Esophagus squamous epithelium (tissue), 5 donors: ENCODE measurements around the gene CRADD. TPM values are rescaled to one million over a fixed set of nuclear protein-coding genes. Genes with fewer than 3 reads are reported as not detected.
"Not testable (repeated sequence)": the region's sequence is repeated elsewhere in the genome, so short reads cannot be mapped to it uniquely, and the experiment has no call there.

Experiments used
- DNase-seq: peaks from one replicate; lab custom pipeline; 2025; lab: John Stamatoyannopoulos, UW
- H3K27ac ChIP-seq, 4 donors: fragments of 200-600 bp; sonication (generic); one replicate each; pipeline ENCODE4 v1.5.1; 2016 to 2019; ENCODE audit warnings: mild to moderate bottlenecking in 1 of 4
- H3K27me3 ChIP-seq, 4 donors: fragments of 200-600 bp; sonication (generic); 1 replicate in 3 of 4; 2 replicates in 1 of 4; pipeline versions ENCODE4 v1.5.1 to v1.6.0; 2017 to 2021; ENCODE audit warnings: antibody characterized with exemption in 1 of 4
- H3K36me3 ChIP-seq, 3 donors: fragments of 200-600 bp; sonication (generic); one replicate each; pipeline ENCODE4 v1.5.1; 2016 to 2019
- H3K4me1 ChIP-seq, 3 donors: fragments of 200-600 bp; sonication (generic); one replicate each; pipeline ENCODE4 v1.5.1; 2017 to 2019
- H3K4me3 ChIP-seq, 4 donors: fragments of 200-600 bp; sonication (generic); 1 replicate in 3 of 4; 2 replicates in 1 of 4; pipeline ENCODE4 v1.5.1; 2016 to 2019; ENCODE audit warnings: mild to moderate bottlenecking in 2 of 4, moderate library complexity in 1 of 4
- H3K9me3 ChIP-seq, 3 donors: fragments of 200-600 bp; sonication (generic); one replicate each; pipeline ENCODE4 v1.5.1; 2016 to 2019
- POLR2A ChIP-seq, 4 donors: fragments of 450-650 bp; IDR thresholded peaks; one replicate each; pipeline ENCODE4 v1.6.1; 2017; ENCODE audit warnings: antibody characterized with exemption in 4 of 4, mild to moderate bottlenecking in 4 of 4, moderate library complexity in 3 of 4
- WGBS, 2 donors: methylation state at CpG; one replicate each; pipeline ENCODE4 v1.1.5; 2018; 5-methylcytosine and 5-hydroxymethylcytosine counted together
- intact Hi-C: fragments of 100-400 bp; cut with DNase I; formaldehyde crosslinking; loops from one replicate; pipeline ENCODE4 v1.15.0; 2022
- total RNA-seq, 4 donors: library from RNA; depleted of rRNA; stranded (reverse); fragments of >200 nt; gene quantifications; one replicate each; pipeline ENCODE4 v1.1.0, GENCODE V29; 2016
- TF ChIP-seq, protein P1 (sequence below), 6 experiments: fragments of 450-650 bp in 4 of 6; fragments of 200-600 bp in 2 of 6; sonication (generic) in 2 of 6; IDR thresholded peaks; one replicate each; pipeline ENCODE4 v1.5.1; 2016 to 2019; ENCODE audit warnings: antibody characterized with exemption in 6 of 6, mild to moderate bottlenecking in 4 of 6, moderate library complexity in 4 of 6
- donor health status: DM: yes; HTN: yes; CAD: no.

Gene CRADD
- total RNA-seq, 4 donors from 2014 or later, result 20.2 to 22.9 (median 21.7) TPM

DNA sequence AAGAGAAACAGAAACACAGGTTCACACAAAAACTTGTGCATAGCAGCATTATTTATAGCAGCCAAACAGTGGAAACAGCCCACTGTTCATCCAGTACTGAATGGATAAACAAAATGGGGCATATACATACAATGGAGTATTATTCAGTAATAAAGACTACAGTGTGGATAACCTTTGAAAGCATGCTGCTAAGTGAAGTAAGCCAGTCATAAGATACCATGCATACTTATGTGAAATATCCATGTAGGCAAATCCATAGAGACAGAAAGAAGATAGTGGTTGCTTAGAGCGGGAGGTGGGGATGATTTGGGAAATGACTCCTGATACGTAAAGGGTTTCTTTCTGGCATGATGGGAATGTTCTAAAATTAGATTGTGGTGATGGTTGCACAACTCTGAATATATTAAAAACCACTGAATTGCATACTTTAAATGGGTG is 99.4 kb downstream of the CRADD start:
- Histone ChIP-seq H3K27me3 (no peaks in the 10 kb centered on the region), H3K36me3 (no peaks in the 10 kb centered on the region), H3K9me3 (no peaks in the 10 kb centered on the region), H3K27ac (peak overlapping the region in 3 of 4 donors; percentile 53 to 80 (median 77)), H3K4me3 (no peak overlapping the region), H3K4me1 (peaks cover 0 to 27% (median 7%) of the 10 kb centered on the region in 3 donors)
- WGBS, 2 donors, result 78 to 81% methylated on average over 2 of the region's 2 CpGs
- TF ChIP-seq POLR2A (IDR thresholded peaks at IDR 0.05), result no peak
- TF ChIP-seq, protein P1, sequence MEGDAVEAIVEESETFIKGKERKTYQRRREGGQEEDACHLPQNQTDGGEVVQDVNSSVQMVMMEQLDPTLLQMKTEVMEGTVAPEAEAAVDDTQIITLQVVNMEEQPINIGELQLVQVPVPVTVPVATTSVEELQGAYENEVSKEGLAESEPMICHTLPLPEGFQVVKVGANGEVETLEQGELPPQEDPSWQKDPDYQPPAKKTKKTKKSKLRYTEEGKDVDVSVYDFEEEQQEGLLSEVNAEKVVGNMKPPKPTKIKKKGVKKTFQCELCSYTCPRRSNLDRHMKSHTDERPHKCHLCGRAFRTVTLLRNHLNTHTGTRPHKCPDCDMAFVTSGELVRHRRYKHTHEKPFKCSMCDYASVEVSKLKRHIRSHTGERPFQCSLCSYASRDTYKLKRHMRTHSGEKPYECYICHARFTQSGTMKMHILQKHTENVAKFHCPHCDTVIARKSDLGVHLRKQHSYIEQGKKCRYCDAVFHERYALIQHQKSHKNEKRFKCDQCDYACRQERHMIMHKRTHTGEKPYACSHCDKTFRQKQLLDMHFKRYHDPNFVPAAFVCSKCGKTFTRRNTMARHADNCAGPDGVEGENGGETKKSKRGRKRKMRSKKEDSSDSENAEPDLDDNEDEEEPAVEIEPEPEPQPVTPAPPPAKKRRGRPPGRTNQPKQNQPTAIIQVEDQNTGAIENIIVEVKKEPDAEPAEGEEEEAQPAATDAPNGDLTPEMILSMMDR (IDR thresholded peaks at IDR 0.05), result no peak
- no peak for DNase-seq
- intact Hi-C loops, result no loop called here

DNA sequence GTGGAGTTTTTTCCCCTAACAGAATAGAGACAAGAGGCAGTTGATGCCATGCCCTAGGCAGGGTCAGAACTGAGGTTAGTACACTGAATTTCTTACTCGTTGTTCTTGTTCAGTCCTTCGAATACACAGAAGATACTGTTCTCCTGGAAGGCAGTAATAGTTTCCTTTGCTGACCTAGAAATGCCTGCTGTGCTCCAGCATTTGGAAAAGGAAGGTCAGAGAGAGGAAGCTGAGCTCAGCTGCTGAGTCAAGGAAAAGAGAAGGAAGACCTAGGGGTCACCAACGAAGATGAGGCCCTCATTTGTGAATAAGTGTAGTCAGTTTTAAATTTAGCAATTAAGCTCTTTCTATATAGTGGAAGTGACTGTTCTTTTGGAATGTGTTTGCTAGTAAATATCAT is 100.1 kb downstream of the CRADD start:
- peaks cover 0 to 27% (median 7%) of the 10 kb centered on the region in 3 donors for H3K4me1 ChIP-seq
- no peak overlapping the region for H3K4me3 ChIP-seq
- TF ChIP-seq POLR2A (IDR thresholded peaks at IDR 0.05), result no peak
- TF ChIP-seq, protein P1 (IDR thresholded peaks at IDR 0.05), result no peak
- no peaks in the 10 kb centered on the region for H3K36me3 ChIP-seq
- intact Hi-C loops, result no loop called here
- peak overlapping the region; percentile 51 to 80 (median 65) for H3K27ac ChIP-seq
- no peak for DNase-seq
- no peaks in the 10 kb centered on the region for H3K27me3 ChIP-seq
- no peaks in the 10 kb centered on the region for H3K9me3 ChIP-seq
- WGBS, 2 donors, result 35 to 52% methylated on average over 3 of the region's 3 CpGs

DNA sequence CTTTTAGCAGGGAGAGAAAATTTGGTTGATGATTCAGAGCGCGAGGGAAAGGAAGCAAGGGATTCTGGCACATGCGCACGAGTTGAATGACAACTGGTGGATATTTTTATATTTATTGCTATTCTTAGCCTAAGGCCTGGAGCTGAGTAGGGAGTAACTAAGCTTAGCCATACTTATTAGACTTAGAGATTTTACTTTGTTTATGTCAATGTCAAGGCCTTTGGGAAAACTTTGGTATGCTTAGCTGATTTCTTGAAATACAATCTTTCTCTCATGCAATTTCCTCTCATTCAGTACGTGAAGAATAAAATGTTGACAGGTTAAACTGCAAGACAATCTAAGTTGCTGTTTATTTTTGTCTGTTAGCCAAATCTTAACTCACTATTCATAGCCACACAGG is 101.1 kb downstream of the CRADD start:
- peaks cover 0 to 27% (median 7%) of the 10 kb centered on the region in 3 donors for H3K4me1 ChIP-seq
- intact Hi-C loops, result no loop called here
- H3K4me3 ChIP-seq, result no peak overlapping the region
- H3K27me3 ChIP-seq, result no peaks in the 10 kb centered on the region
- H3K27ac ChIP-seq, result peak overlapping the region; percentile 51 to 80 (median 65)
- 11 to 33% methylated on average over 5 of the region's 5 CpGs for WGBS, 2 donors
- DNase-seq, result no peak
- TF ChIP-seq, protein P1 (IDR thresholded peaks at IDR 0.05), result no peak
- TF ChIP-seq POLR2A (IDR thresholded peaks at IDR 0.05), result no peak
- no peaks in the 10 kb centered on the region for H3K36me3 ChIP-seq
- no peaks in the 10 kb centered on the region for H3K9me3 ChIP-seq

DNA sequence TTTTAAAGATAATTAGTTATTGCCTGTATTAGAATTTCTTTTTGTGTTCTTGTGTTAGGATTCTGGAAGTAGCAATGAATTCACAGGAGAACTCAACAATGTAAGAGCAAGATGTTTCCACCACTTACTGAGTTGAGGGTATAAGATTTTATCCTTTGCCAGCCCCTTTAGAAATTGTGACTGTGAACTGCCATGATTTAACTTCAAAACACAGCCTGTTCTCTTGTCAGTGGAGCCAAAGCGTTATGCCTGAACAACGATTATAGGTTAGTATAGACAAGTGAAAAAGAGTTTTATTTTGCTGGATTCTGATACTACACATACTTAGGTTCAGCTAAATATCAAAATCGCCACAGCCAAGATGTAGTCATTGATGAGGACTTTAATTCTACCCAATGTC is 101.6 kb downstream of the CRADD start:
- H3K36me3 ChIP-seq, result no peaks in the 10 kb centered on the region
- H3K27ac ChIP-seq, result peak overlapping the region in 3 of 4 donors; percentile 77 to 80 (median 77)
- no peaks in the 10 kb centered on the region for H3K27me3 ChIP-seq
- no peak for DNase-seq
- no peaks in the 10 kb centered on the region for H3K9me3 ChIP-seq
- 65 to 67% methylated on average over 3 of the region's 3 CpGs for WGBS, 2 donors
- TF ChIP-seq, protein P1 (IDR thresholded peaks at IDR 0.05), result no peak
- TF ChIP-seq POLR2A (IDR thresholded peaks at IDR 0.05), result no peak
- no peak overlapping the region for H3K4me3 ChIP-seq
- H3K4me1 ChIP-seq, result peaks cover 0 to 31% (median 10%) of the 10 kb centered on the region in 3 donors
- intact Hi-C loops, result no loop called here

DNA sequence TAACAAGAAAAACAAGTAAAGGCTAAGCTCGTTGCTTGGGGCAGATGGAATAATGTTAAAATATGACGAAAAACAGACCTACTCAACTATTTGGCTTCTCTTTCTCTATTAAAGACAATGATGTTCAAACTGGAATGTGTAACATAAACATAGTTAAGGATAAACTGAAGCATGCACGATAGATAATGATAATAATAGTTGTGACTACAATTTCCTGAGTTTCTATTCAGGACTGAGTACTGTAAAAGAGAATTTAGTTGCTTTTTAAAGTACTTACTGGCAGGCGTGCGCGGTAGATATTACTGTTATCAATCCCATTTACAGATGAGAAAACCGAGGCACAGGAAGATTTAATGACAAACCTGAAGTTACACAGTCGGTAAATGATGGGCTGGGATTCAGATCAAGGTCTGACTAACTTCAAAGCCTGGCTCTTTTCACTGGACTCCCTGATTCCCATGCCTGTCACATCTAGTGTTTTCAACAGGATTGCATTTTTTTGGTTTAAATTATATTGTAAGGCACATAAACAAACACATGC is 103.0 kb downstream of the CRADD start:
- DNase-seq, result no peak
- no peak for TF ChIP-seq POLR2A (IDR thresholded peaks at IDR 0.05)
- TF ChIP-seq, protein P1 (IDR thresholded peaks at IDR 0.05), result no peak
- no peaks in the 10 kb centered on the region for H3K9me3 ChIP-seq
- H3K27ac ChIP-seq, result peak overlapping the region in 2 of 4 donors; percentile 41 to 77
- no peaks in the 10 kb centered on the region for H3K27me3 ChIP-seq
- peaks cover 7 to 45% (median 21%) of the 10 kb centered on the region in 3 donors for H3K4me1 ChIP-seq
- WGBS, 2 donors, result 69 to 78% methylated on average over 8 of the region's 8 CpGs
- intact Hi-C loops, result no loop called here
- no peak overlapping the region for H3K4me3 ChIP-seq
- H3K36me3 ChIP-seq, result no peaks in the 10 kb centered on the region

DNA sequence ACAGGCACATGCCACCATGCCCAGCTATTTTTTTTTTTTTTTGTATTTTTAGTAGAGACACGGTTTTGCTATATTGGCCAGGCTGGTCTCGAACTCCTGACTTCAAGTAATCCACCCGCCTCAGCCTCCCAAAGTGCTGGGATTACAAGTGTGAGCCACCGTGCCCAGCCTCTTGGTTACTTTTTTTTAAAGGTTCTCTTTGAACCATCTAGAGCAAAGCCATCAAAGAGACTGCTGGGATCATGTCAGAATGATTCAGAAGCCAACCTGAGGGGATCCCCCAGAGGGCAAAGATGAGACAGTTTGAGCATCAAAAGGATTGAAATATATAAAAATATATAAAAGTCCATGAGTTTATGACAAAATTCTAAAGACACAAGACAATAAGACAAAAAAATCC is 103.7 kb downstream of the CRADD start:
- H3K9me3 ChIP-seq, H3K27me3 ChIP-seq, H3K27ac ChIP-seq, H3K4me3 ChIP-seq, intact Hi-C loops, DNase-seq, H3K36me3 ChIP-seq: not testable (repeated sequence)
- WGBS, 2 donors, result 74 to 94% methylated on average over 3 to 4 of the region's 4 CpGs
- peaks cover 14 to 52% (median 26%) of the 10 kb centered on the region in 3 donors for H3K4me1 ChIP-seq

DNA sequence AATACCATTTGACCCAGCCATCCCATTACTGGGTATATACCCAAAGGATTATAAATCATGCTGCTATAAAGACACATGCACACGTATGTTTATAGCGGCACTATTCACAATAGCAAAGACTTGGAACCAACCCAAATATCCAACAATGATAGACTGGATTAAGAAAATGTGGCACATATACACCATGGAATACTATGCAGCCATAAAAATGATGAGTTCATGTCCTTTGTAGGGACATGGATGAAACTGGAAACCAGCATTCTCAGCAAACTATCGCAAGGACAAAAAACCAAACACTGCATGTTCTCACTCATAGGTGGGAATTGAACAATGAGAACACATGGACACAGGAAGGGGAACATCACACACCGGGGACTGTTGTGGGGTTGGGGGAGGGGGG is 104.8 kb downstream of the CRADD start:
- peaks cover 14 to 49% (median 22%) of the 10 kb centered on the region in 3 donors for H3K4me1 ChIP-seq
- H3K27ac ChIP-seq, H3K9me3 ChIP-seq, intact Hi-C loops, DNase-seq, H3K36me3 ChIP-seq, H3K4me3 ChIP-seq, H3K27me3 ChIP-seq: not testable (repeated sequence)
- WGBS, 2 donors, result 100% methylated on average over 1 of the region's 4 CpGs
